HepG2 (cell line): ENCODE data around the gene CENPK. TPM values are rescaled to one million over a fixed set of nuclear protein-coding genes. Genes with fewer than 3 reads are reported as not detected.

Experiments
- CREM ChIP-seq, 2 experiments: sonication (generic) in 1 of 2; formaldehyde crosslinking in 1 of 2; IDR thresholded peaks; 2 replicates each; pipeline versions ENCODE4 v1.4.0 to v1.6.1; 2016 to 2020; ENCODE audit warnings: antibody characterized with exemption in 1 of 2, mild to moderate bottlenecking in 1 of 2, missing genetic modification reagents in 1 of 2
- DR1 ChIP-seq: sonication (generic); formaldehyde crosslinking; IDR thresholded peaks from 2 replicates; pipeline ENCODE4 v1.8.0; 2021; ENCODE audit warnings: mild to moderate bottlenecking, missing genetic modification reagents, inconsistent platforms
- ELF1 ChIP-seq: sonication (generic); formaldehyde crosslinking; IDR thresholded peaks from 2 replicates; pipeline ENCODE4 v1.4.0; 2020; ENCODE audit warnings: missing genetic modification reagents
- ERF ChIP-seq: IDR thresholded peaks from 2 replicates; pipeline ENCODE4 v1.6.1; 2018; ENCODE audit warnings: missing biosample characterization, missing genetic modification reagents
- JARID2 ChIP-seq: sonication (generic); formaldehyde crosslinking; IDR thresholded peaks from 2 replicates; pipeline ENCODE4 v1.8.1; 2023; ENCODE audit warnings: missing genetic modification reagents, inconsistent platforms; ENCODE audit not compliant: insufficient replicate concordance
- KLF12 ChIP-seq: sonication (generic); formaldehyde crosslinking; IDR thresholded peaks from 2 replicates; pipeline ENCODE4 v1.4.0; 2020; ENCODE audit warnings: missing genetic modification reagents, borderline replicate concordance
- KLF16 ChIP-seq, 2 experiments: sonication (generic) in 1 of 2; formaldehyde crosslinking in 1 of 2; IDR thresholded peaks; 2 replicates each; pipeline versions ENCODE4 v1.6.1 to v1.8.0; 2016 to 2023; ENCODE audit warnings: missing genetic modification reagents in 2 of 2, missing compliant biosample characterization in 1 of 2
- ONECUT2 ChIP-seq: sonication (generic); formaldehyde crosslinking; IDR thresholded peaks from 2 replicates; pipeline ENCODE4 v1.4.0; 2020; ENCODE audit warnings: missing genetic modification reagents
- POLR2AphosphoS2 ChIP-seq: IDR thresholded peaks from 2 replicates; pipeline ENCODE4 v1.6.1; 2011; ENCODE audit warnings: low read depth, low read length, improper control_type of control experiment
- RCOR2 ChIP-seq: IDR thresholded peaks from 2 replicates; pipeline ENCODE4 v1.6.1; 2016; ENCODE audit warnings: missing biosample characterization, missing genetic modification reagents
- SKI ChIP-seq: fragments of 450-650 bp; IDR thresholded peaks from one replicate; pipeline ENCODE4 v1.6.1; 2018; ENCODE audit warnings: mild to moderate bottlenecking; ENCODE audit not compliant: partially characterized antibody
- SMAD3 ChIP-seq: sonication (generic); formaldehyde crosslinking; IDR thresholded peaks from 2 replicates; pipeline ENCODE4 v1.4.0; 2020; ENCODE audit warnings: missing genetic modification reagents
- ZBTB3 ChIP-seq: sonication (generic); formaldehyde crosslinking; IDR thresholded peaks from 2 replicates; pipeline ENCODE4 v1.4.0; 2020; ENCODE audit warnings: low read depth, mild to moderate bottlenecking, moderate library complexity, missing genetic modification reagents, borderline replicate concordance
- ZNF501 ChIP-seq: sonication (generic); formaldehyde crosslinking; IDR thresholded peaks from 2 replicates; pipeline ENCODE4 v1.5.1; 2020; ENCODE audit warnings: mild to moderate bottlenecking, moderate library complexity, missing genetic modification reagents
- ZNF670 ChIP-seq: sonication (generic); formaldehyde crosslinking; IDR thresholded peaks from 2 replicates; pipeline ENCODE4 v1.8.0; 2022; ENCODE audit warnings: mild to moderate bottlenecking, missing genetic modification reagents, borderline replicate concordance
- ZNF678 ChIP-seq: sonication (generic); formaldehyde crosslinking; IDR thresholded peaks from 2 replicates; pipeline ENCODE4 v1.4.0; 2020; ENCODE audit warnings: mild to moderate bottlenecking, missing genetic modification reagents
- ZNF75D ChIP-seq: sonication (generic); formaldehyde crosslinking; IDR thresholded peaks from 2 replicates; pipeline ENCODE4 v1.8.1; 2023; ENCODE audit warnings: missing genetic modification reagents, mild to moderate bottlenecking, borderline replicate concordance
- polyA plus RNA-seq, 8 experiments: library from polyadenylated mRNA; depleted of rRNA in 3 of 8; stranded (reverse) in 7 of 8; unstranded in 1 of 8; fragments of >200 nt; fragmentation: Illumina TruSeq in 4 of 8; extraction: Trizol in 4 of 8; gene quantifications; 2 replicates each; pipeline versions ENCODE4 v1.2.1 to v1.2.3, GENCODE V29; 2011 to 2016; ENCODE audit warnings: low read depth in 4 of 8, missing spikeins in 1 of 8, mixed read lengths in 1 of 8; ENCODE audit not compliant: insufficient read depth in 1 of 8
- total RNA-seq, 5 experiments: library from RNA; depleted of rRNA; stranded (reverse); fragments of >200 nt; fragmentation: Illumina TruSeq; extraction: Trizol; gene quantifications; 2 replicates each; pipeline ENCODE4 v1.2.3, GENCODE V29; 2016; ENCODE audit warnings: low read depth in 1 of 5
- TF ChIP-seq, protein P1 (sequence below): sonication (generic); formaldehyde crosslinking; IDR thresholded peaks from 2 replicates; pipeline ENCODE4 v1.4.0; 2020; ENCODE audit warnings: mild to moderate bottlenecking, low read depth, missing genetic modification reagents
- TF ChIP-seq, protein P2 (sequence below): sonication (generic); formaldehyde crosslinking; IDR thresholded peaks from 2 replicates; pipeline ENCODE4 v1.4.0; 2020; ENCODE audit warnings: missing genetic modification reagents
- TF ChIP-seq, protein P3 (sequence below): sonication (generic); formaldehyde crosslinking; IDR thresholded peaks from 2 replicates; pipeline ENCODE4 v1.9.0; 2021; ENCODE audit warnings: missing genetic modification reagents, borderline replicate concordance
- TF ChIP-seq, protein P4 (sequence below): sonication (generic); formaldehyde crosslinking; IDR thresholded peaks from 2 replicates; pipeline ENCODE4 v1.8.0; 2022; ENCODE audit warnings: mild to moderate bottlenecking, missing genetic modification reagents, moderate library complexity
- TF ChIP-seq, protein P5 (sequence below): sonication (generic); formaldehyde crosslinking; IDR thresholded peaks from 2 replicates; pipeline ENCODE4 v1.5.1; 2020; ENCODE audit warnings: missing genetic modification reagents, mild to moderate bottlenecking, borderline replicate concordance

CENPK gene
- total and polyA plus RNA-seq, 2 of the 13 experiments (the other 11 are each of a cell fraction or from before 2014, with no cell fraction given) = 14.3 to 54.4 TPM

DNA sequence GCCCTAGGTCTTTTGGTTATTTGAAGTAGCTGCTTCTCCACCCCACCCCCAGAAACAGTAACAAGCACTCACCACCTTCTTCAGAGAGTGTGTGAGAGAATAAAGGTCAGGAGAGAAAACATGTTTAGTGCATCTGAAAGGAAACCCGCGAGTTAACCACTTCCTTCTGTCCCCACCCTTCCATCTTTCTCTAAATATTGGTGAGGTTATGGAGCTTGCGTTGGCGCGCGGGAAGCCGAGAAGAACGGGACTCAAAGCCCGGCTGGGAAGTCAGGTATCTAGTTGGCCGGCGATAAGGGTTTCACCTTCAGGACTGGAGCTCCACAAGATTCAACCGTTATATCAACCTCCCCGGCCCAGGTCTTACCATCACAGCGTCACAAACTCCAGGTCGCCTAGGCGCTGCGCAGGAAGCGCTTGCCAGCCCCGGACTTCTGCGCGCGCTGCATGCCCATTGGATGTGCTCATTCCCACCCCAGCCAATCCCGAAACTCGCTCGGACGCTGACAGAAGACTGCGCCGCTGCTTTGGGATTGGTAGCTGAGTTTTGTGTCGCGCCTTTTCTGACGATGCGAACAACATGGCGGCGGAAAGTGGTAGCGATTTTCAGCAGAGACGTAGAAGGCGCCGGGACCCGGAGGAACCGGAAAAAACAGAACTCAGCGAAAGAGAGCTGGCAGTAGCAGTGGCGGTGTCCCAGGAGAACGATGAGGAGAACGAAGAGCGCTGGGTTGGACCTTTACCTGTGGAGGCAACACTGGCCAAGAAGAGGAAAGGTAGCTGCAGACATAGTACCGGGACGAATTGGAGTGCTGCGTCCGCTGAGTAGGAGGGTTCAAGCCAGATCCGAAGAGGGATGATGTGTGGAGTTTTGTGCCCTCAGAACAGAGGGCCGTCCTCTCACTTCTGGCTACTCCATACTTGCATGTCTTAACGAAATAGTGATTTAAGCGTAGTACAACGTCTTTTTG, at the start of gene CENPK, which contains the start of gene PPWD1 (continued):
- TF ChIP-seq ZNF670 (CRISPR knock-in tag) (no peak), ZNF75D (CRISPR knock-in tag) (no peak), RCOR2 (CRISPR knock-in tag) (no peak), ERF (CRISPR knock-in tag) (peak; percentile 36; the same call in 1 of the 2 replicates), JARID2 (CRISPR knock-in tag) (peak; percentile 31), ONECUT2 (CRISPR knock-in tag) (0 out of 2 replicates have a peak, but pooled peaks have one; percentile 27), KLF12 (CRISPR knock-in tag) (no peak; the same call in 1 of the 2 replicates), KLF16 (CRISPR knock-in tag; IDR thresholded peaks at IDR 0.05) (peak in 1 of 2 experiments; percentile 89; a peak in 2 of 4 replicates), DR1 (CRISPR knock-in tag) (peak; percentile 80), ZNF501 (CRISPR knock-in tag) (peak; percentile 95), ZNF678 (CRISPR knock-in tag) (no peak), ELF1 (CRISPR knock-in tag) (peak; percentile 67; the same call in 1 of the 2 replicates), ZBTB3 (no peak), POLR2AphosphoS2 (no peak), SMAD3 (CRISPR knock-in tag) (no peak; the same call in none of the 2 replicates), SKI (no peak), CREM (IDR thresholded peaks at IDR 0.05) (peak; percentile 99), CREM (CRISPR knock-in tag; IDR thresholded peaks at IDR 0.05) (peak; percentile 87)
- TF ChIP-seq, protein P1, sequence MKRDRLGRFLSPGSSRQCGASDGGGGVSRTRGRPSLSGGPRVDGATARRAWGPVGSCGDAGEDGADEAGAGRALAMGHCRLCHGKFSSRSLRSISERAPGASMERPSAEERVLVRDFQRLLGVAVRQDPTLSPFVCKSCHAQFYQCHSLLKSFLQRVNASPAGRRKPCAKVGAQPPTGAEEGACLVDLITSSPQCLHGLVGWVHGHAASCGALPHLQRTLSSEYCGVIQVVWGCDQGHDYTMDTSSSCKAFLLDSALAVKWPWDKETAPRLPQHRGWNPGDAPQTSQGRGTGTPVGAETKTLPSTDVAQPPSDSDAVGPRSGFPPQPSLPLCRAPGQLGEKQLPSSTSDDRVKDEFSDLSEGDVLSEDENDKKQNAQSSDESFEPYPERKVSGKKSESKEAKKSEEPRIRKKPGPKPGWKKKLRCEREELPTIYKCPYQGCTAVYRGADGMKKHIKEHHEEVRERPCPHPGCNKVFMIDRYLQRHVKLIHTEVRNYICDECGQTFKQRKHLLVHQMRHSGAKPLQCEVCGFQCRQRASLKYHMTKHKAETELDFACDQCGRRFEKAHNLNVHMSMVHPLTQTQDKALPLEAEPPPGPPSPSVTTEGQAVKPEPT (CRISPR knock-in tag) = no peak
- TF ChIP-seq, protein P2, sequence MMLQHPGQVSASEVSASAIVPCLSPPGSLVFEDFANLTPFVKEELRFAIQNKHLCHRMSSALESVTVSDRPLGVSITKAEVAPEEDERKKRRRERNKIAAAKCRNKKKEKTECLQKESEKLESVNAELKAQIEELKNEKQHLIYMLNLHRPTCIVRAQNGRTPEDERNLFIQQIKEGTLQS (CRISPR knock-in tag) = no peak
- TF ChIP-seq, protein P3, sequence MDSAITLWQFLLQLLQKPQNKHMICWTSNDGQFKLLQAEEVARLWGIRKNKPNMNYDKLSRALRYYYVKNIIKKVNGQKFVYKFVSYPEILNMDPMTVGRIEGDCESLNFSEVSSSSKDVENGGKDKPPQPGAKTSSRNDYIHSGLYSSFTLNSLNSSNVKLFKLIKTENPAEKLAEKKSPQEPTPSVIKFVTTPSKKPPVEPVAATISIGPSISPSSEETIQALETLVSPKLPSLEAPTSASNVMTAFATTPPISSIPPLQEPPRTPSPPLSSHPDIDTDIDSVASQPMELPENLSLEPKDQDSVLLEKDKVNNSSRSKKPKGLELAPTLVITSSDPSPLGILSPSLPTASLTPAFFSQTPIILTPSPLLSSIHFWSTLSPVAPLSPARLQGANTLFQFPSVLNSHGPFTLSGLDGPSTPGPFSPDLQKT = no peak
- TF ChIP-seq, protein P4, sequence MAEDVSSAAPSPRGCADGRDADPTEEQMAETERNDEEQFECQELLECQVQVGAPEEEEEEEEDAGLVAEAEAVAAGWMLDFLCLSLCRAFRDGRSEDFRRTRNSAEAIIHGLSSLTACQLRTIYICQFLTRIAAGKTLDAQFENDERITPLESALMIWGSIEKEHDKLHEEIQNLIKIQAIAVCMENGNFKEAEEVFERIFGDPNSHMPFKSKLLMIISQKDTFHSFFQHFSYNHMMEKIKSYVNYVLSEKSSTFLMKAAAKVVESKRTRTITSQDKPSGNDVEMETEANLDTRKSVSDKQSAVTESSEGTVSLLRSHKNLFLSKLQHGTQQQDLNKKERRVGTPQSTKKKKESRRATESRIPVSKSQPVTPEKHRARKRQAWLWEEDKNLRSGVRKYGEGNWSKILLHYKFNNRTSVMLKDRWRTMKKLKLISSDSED (CRISPR knock-in tag) = no peak
- TF ChIP-seq, protein P5, sequence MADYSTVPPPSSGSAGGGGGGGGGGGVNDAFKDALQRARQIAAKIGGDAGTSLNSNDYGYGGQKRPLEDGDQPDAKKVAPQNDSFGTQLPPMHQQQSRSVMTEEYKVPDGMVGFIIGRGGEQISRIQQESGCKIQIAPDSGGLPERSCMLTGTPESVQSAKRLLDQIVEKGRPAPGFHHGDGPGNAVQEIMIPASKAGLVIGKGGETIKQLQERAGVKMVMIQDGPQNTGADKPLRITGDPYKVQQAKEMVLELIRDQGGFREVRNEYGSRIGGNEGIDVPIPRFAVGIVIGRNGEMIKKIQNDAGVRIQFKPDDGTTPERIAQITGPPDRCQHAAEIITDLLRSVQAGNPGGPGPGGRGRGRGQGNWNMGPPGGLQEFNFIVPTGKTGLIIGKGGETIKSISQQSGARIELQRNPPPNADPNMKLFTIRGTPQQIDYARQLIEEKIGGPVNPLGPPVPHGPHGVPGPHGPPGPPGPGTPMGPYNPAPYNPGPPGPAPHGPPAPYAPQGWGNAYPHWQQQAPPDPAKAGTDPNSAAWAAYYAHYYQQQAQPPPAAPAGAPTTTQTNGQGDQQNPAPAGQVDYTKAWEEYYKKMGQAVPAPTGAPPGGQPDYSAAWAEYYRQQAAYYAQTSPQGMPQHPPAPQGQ = no peak
